NCI-H524 (cell line): Measurements from ENCODE around the gene GABBR2.
"Not testable (repeated sequence)": the region's sequence is repeated elsewhere in the genome, so short reads cannot be mapped to it uniquely, and the experiment has no call there.

ENCODE experiments used
- DNase-seq, 2 experiments: peaks; one replicate each; lab custom pipeline; 2025; lab: John Stamatoyannopoulos, UW

The GABBR2 gene

GRCh38 chr9:98596486-98596885 lies 112.2 kb downstream of the GABBR2 start:
- no peak for DNase-seq

GRCh38 chr9:98594546-98595160 lies 114.1 kb downstream of the GABBR2 start:
- no peak for DNase-seq

GRCh38 chr9:98593354-98594253 lies 115.1 kb downstream of the GABBR2 start:
- peak in 1 of 2 experiments; percentile 47 for DNase-seq

- DNase-seq: no peak
Measured at GRCh38 chr9:98591696-98592095, 117.0 kb downstream of the GABBR2 start.

GRCh38 chr9:98590101-98590500 lies 118.6 kb downstream of the GABBR2 start:
- peak; percentile 49 to 79 for DNase-seq

- DNase-seq: no peak
Measured at GRCh38 chr9:98589102-98589501, 119.6 kb downstream of the GABBR2 start.

- DNase-seq: not testable (repeated sequence)
Measured at GRCh38 chr9:98584853-98585438, 123.8 kb downstream of the GABBR2 start.

GRCh38 chr9:98584059-98584458 lies 124.7 kb downstream of the GABBR2 start:
- no peak for DNase-seq

GRCh38 chr9:98583417-98583816 lies 125.3 kb downstream of the GABBR2 start:
- DNase-seq: no peak

GRCh38 chr9:98580956-98581355 lies 127.8 kb downstream of the GABBR2 start:
- DNase-seq: no peak

GRCh38 chr9:98579700-98580099 lies 129.0 kb downstream of the GABBR2 start:
- DNase-seq: no peak

GRCh38 chr9:98577446-98577845 lies 131.3 kb downstream of the GABBR2 start:
- DNase-seq: no peak

GRCh38 chr9:98576859-98577258 lies 131.9 kb downstream of the GABBR2 start:
- no peak for DNase-seq

GRCh38 chr9:98576354-98576753 lies 132.4 kb downstream of the GABBR2 start:
- DNase-seq: no peak

- no peak for DNase-seq
Measured at GRCh38 chr9:98575379-98576346, 133.1 kb downstream of the GABBR2 start.

- DNase-seq: no peak
Measured at GRCh38 chr9:98573749-98574278, 134.9 kb downstream of the GABBR2 start.

GRCh38 chr9:98572796-98573195 lies 135.9 kb downstream of the GABBR2 start:
- no peak for DNase-seq

- DNase-seq: no peak
Measured at GRCh38 chr9:98572054-98572627, 136.6 kb downstream of the GABBR2 start.

- DNase-seq: no peak
Measured at GRCh38 chr9:98571643-98572042, 137.1 kb downstream of the GABBR2 start.

GRCh38 chr9:98570663-98571440 lies 137.9 kb downstream of the GABBR2 start:
- peak in 1 of 2 experiments; percentile 40 for DNase-seq
